HG03064 (cell line): ENCODE measurements around the gene MCHR2.
"Not testable (repeated sequence)": the region's sequence is repeated elsewhere in the genome, so short reads cannot be mapped to it uniquely, and the experiment has no call there.

Experiments
- ATAC-seq: cut with Tn5 transposase; IDR thresholded peaks from one replicate; pipeline ENCODE4 v1.9.1; 2021; ENCODE audit warnings: low read depth; ENCODE audit not compliant: unreplicated experiment

MCHR2 gene

GRCh38 chr6:99993533-99994251 is at the start of gene MCHR2:
Gene MCHR2 (minus strand): TSS chr6:99994223. CDS start chr6:99956147, 38,076 bp downstream.
- no peak for ATAC-seq

GRCh38 chr6:100038546-100038945 is 44.5 kb upstream of the MCHR2 start:
- not testable (repeated sequence) for ATAC-seq

- no peak for ATAC-seq
These were observed 42.0 kb upstream of the MCHR2 start for GRCh38 chr6:100035873-100036653.

GRCh38 chr6:100023798-100024197 is 29.8 kb upstream of the MCHR2 start:
- no peak for ATAC-seq

- ATAC-seq = no peak
These were observed 28.8 kb upstream of the MCHR2 start for GRCh38 chr6:100022847-100023246.

GRCh38 chr6:100008857-100009256 is 14.8 kb upstream of the MCHR2 start:
- no peak for ATAC-seq

- peak; percentile 92 for ATAC-seq
These were observed 7.9 kb upstream of the MCHR2 start for GRCh38 chr6:100001915-100002388.

- ATAC-seq = no peak
These were observed 3.1 kb upstream of the MCHR2 start for GRCh38 chr6:99997141-99997540.

GRCh38 chr6:99995916-99996315 is 1.9 kb upstream of the MCHR2 start:
- ATAC-seq = no peak

GRCh38 chr6:99993146-99993532 is 884 bp downstream of the MCHR2 start:
- ATAC-seq = no peak

- no peak for ATAC-seq
These were observed 2.1 kb downstream of the MCHR2 start for GRCh38 chr6:99991955-99992354.

GRCh38 chr6:99980741-99981140 is 13.3 kb downstream of the MCHR2 start:
- ATAC-seq = no peak

GRCh38 chr6:99979953-99980352 is 14.1 kb downstream of the MCHR2 start:
- ATAC-seq = no peak

GRCh38 chr6:99967052-99967451 is 27.0 kb downstream of the MCHR2 start:
- no peak for ATAC-seq

- no peak for ATAC-seq
These were observed 34.0 kb downstream of the MCHR2 start for GRCh38 chr6:99960027-99960426.

GRCh38 chr6:99951016-99951805 is 42.8 kb downstream of the MCHR2 start:
- no peak for ATAC-seq

GRCh38 chr6:99946005-99946404 is 48.0 kb downstream of the MCHR2 start:
- no peak for ATAC-seq

- ATAC-seq = no peak
These were observed 50.2 kb downstream of the MCHR2 start for GRCh38 chr6:99943846-99944245.

- no peak for ATAC-seq
These were observed 53.4 kb downstream of the MCHR2 start for GRCh38 chr6:99940582-99940981.

- no peak for ATAC-seq
These were observed 60.9 kb downstream of the MCHR2 start for GRCh38 chr6:99933129-99933528.

GRCh38 chr6:99912657-99913056 is 81.4 kb downstream of the MCHR2 start:
- ATAC-seq = no peak
